Mesodermal cell (in vitro differentiated cells): Measurements from ENCODE around the gene IL1RAPL1.

Experiments
- H3K27ac ChIP-seq: 2 replicates; pipeline ENCODE4 v1.7.0; 2013; ENCODE audit warnings: mild to moderate bottlenecking, low read depth, low read length, moderate library complexity; ENCODE audit not compliant: severe bottlenecking
- H3K36me3 ChIP-seq: 2 replicates; pipeline ENCODE4 v1.7.1; 2013; ENCODE audit warnings: mild to moderate bottlenecking, low read length, moderate library complexity; ENCODE audit not compliant: control insufficient read depth, insufficient read depth
- H3K4me1 ChIP-seq: one replicate; pipeline ENCODE4 v1.7.1; 2013; ENCODE audit warnings: mild to moderate bottlenecking, low read length; ENCODE audit not compliant: insufficient read depth, control insufficient read depth, poor library complexity, severe bottlenecking
- H3K4me3 ChIP-seq: 2 replicates; pipeline ENCODE4 v1.7.0; 2013; ENCODE audit warnings: low read length, control low read depth, mild to moderate bottlenecking; ENCODE audit not compliant: insufficient read depth, poor library complexity, severe bottlenecking; ENCODE audit errors: extremely low read depth
- H3K9me3 ChIP-seq: 2 replicates; pipeline ENCODE4 v1.7.1; 2013; ENCODE audit warnings: mild to moderate bottlenecking, low read length, moderate library complexity; ENCODE audit not compliant: control insufficient read depth
- WGBS, 2 experiments: methylation state at CpG; one replicate each; pipeline ENCODE4 v1.1.5; 2013; ENCODE audit warnings: missing lambda C conversion rate in 2 of 2; ENCODE audit not compliant: insufficient coverage in 2 of 2; 5-methylcytosine and 5-hydroxymethylcytosine counted together

Gene IL1RAPL1

DNA sequence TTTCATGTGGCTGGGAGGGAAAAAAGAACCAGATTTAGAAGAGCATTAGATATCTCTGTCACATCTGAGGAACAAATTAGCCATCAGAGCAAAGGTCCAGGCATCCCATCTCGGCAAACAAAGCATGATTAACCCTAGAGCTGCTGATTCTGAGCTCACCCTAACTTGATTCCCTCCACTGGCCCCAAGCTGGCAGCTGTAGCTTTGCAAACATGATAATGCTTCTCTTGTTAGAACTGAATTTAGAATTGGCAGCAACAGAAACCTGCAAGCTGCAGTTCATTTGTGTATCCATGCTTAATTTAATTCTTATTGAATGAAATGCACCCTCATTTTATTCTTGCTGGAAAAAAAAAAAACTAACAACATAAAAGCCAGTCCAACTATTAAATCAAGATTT lies 289.2 kb downstream of the IL1RAPL1 start:
- Histone ChIP-seq H3K4me1 (no peaks in the 10 kb centered on the region), H3K4me3 (no peak overlapping the region), H3K9me3 (no peaks in the 10 kb centered on the region), H3K27ac (no peak overlapping the region), H3K36me3 (no peaks in the 10 kb centered on the region)
- 50% methylated on average over 1 of the region's 1 CpG; no CpG with 5 or more reads in 1 of the 2 experiments for WGBS, 2 experiments

DNA sequence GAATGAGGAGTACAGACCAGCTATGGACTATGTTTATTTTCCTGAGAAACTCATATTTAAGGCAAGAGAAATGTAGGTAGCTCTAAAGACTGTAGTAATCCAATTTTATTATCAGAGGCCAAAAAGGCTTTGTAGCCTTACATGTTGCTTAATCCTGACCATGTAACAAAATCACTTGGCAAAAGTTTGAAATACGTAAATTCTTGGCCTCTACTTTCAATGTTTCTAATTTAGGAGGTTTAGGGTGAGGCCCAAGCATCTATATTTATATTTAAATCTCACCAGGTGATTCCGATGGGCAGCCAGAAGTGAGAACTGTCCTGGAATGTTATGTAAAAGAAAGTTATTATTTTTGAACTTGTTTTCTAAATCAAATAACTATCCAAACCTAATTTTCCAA lies 289.7 kb downstream of the IL1RAPL1 start:
- Histone ChIP-seq H3K27ac (no peak overlapping the region), H3K9me3 (no peaks in the 10 kb centered on the region), H3K4me1 (no peaks in the 10 kb centered on the region), H3K36me3 (no peaks in the 10 kb centered on the region), H3K4me3 (no peak overlapping the region)
- WGBS, 2 experiments = no CpG with 5 or more reads among the region's 2 CpGs

DNA sequence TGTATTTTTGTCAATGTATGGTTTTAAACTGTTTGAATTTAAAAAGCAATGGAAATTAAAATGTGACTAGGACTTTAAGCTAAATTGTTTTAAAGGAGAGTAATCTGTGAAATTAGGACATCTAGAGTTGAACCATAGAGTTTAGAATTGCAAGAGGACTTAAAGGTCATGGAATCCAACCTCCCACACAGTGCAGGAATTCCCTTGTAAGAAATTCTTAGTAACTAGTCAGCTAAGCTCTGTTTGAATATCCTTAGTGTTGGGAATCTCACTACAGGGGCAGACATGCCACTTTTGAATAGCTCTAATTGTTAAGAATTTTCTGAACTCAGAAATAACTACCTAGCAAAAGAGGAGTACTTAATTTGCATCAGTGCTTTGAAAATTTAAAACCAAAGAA lies 292.9 kb downstream of the IL1RAPL1 start:
- Histone ChIP-seq H3K4me1 (no peaks in the 10 kb centered on the region), H3K27ac (no peak overlapping the region), H3K4me3 (no peak overlapping the region), H3K9me3 (no peaks in the 10 kb centered on the region), H3K36me3 (no peaks in the 10 kb centered on the region)

DNA sequence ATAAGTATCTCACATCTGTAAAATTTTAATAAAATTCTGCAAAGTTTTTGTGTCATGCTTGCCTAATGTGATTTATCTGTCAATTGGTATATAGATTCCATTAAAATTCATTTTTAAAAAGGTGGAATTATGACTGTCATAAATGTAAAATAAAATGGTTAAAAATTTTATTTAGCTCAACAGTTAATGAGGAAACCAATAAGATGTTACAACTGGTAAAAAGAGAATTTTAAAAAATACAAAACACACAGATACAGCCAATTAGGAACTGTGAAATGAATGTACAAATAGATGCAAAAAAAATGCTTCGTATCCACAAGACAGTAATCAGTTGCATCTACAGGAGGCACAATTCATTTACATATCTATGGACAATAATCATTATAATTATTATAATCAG lies 297.6 kb downstream of the IL1RAPL1 start:
- Histone ChIP-seq H3K27ac (no peak overlapping the region), H3K4me1 (no peaks in the 10 kb centered on the region), H3K4me3 (no peak overlapping the region), H3K9me3 (no peaks in the 10 kb centered on the region), H3K36me3 (no peaks in the 10 kb centered on the region)
- no CpG with 5 or more reads among the region's 1 CpG for WGBS, 2 experiments

DNA sequence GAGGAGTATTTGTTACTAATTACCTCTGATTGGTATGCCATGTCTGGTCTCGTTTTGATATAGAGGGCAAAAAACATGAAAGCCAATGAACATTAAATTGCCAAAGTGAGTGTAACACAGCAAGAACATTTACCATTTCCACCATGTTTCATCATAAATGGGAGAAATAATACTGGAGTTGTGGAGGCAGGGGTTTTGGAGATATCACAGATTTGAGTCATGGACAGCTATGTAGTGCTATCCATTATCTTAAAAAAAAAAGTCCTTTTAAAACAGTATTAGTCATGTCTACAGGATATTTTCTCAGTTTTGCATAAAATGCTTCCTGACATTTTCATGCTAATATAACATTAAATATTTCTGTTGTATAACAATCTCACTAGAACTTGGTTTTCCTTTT lies 301.2 kb downstream of the IL1RAPL1 start:
- Histone ChIP-seq H3K9me3 (no peaks in the 10 kb centered on the region), H3K4me1 (no peaks in the 10 kb centered on the region)
- WGBS, 2 experiments = no CpG with 5 or more reads among the region's 1 CpG

DNA sequence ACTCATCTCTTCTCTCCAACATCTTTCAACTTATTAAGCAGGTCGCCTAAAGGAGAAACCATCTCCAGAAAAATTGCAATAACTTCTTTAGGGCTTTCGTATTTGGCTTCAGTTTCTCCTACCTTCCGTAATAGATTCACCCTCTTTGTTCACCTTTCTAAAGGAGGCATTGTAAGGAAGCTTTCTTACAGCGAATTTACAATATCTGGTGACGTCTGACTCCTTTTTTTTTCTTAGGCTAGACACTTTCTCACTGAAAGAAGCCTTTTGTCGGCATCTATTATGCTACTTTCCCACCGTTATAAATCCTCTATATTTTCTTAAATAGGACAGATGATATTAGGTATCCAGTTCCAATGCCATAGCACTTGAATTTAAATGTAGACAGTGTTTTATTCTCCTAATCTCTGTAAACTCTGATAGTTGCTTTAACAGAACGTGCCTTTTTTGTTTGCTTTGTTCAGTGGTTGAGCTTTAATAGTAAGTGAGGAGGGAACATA lies 302.4 kb downstream of the IL1RAPL1 start:
- Histone ChIP-seq H3K9me3 (no peaks in the 10 kb centered on the region), H3K4me1 (no peaks in the 10 kb centered on the region), H3K36me3 (no peaks in the 10 kb centered on the region), H3K27ac (no peak overlapping the region), H3K4me3 (no peak overlapping the region)
- 63 to 86% methylated on average over 1 to 2 of the region's 8 CpGs for WGBS, 2 experiments

More for the DNA sequence above, 301.2 kb downstream of the IL1RAPL1 start:
- no peak overlapping the region for H3K4me3 ChIP-seq
- H3K36me3 ChIP-seq = no peaks in the 10 kb centered on the region
- H3K27ac ChIP-seq = no peak overlapping the region

DNA sequence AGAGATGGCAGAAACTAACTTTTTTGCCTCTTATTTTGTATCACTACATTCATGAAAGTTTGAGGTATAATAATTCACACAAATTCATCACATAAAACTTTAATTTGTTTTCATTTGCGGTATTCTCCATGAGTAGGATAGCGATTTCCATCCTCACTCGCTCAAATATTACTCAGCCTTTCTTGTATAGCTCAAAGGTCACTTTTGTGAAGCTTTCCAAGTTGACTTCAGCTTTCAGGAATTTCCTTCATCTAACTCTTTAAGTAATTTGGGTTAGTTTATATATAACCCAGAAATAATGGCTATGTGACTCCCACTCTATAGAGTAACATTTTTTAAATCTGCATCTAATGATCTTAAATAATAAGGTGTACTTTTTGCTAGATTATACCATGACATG lies 314.4 kb downstream of the IL1RAPL1 start:
- H3K36me3 ChIP-seq = no peaks in the 10 kb centered on the region
- H3K9me3 ChIP-seq = no peaks in the 10 kb centered on the region
- H3K4me1 ChIP-seq = no peaks in the 10 kb centered on the region
- no peak overlapping the region for H3K4me3 ChIP-seq
- no peak overlapping the region for H3K27ac ChIP-seq
- WGBS, 2 experiments = no CpG with 5 or more reads among the region's 3 CpGs

DNA sequence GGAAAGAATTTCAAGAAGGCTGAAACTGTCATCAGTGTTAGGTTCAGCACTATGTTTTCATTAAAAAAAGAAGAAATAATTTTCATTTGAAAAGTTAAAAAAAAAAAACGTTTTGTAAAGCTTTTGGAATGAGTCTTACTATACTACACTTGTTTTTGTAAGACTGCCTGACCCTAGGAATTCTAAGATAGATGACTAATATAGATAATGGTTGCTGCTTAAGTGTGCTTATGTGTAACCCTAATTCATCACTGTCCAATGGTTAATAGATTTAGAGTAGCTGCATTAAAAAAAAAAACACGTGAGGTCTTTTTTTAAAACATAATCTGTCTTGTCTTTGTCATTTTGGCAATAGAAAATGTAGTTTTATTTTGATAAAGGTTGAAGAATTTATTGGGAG lies 323.2 kb downstream of the IL1RAPL1 start:
- Histone ChIP-seq H3K4me1 (peaks cover 5% of the 10 kb centered on the region), H3K9me3 (no peaks in the 10 kb centered on the region), H3K27ac (no peak overlapping the region), H3K4me3 (no peak overlapping the region), H3K36me3 (no peaks in the 10 kb centered on the region)
- WGBS, 2 experiments = no CpG with 5 or more reads among the region's 2 CpGs

DNA sequence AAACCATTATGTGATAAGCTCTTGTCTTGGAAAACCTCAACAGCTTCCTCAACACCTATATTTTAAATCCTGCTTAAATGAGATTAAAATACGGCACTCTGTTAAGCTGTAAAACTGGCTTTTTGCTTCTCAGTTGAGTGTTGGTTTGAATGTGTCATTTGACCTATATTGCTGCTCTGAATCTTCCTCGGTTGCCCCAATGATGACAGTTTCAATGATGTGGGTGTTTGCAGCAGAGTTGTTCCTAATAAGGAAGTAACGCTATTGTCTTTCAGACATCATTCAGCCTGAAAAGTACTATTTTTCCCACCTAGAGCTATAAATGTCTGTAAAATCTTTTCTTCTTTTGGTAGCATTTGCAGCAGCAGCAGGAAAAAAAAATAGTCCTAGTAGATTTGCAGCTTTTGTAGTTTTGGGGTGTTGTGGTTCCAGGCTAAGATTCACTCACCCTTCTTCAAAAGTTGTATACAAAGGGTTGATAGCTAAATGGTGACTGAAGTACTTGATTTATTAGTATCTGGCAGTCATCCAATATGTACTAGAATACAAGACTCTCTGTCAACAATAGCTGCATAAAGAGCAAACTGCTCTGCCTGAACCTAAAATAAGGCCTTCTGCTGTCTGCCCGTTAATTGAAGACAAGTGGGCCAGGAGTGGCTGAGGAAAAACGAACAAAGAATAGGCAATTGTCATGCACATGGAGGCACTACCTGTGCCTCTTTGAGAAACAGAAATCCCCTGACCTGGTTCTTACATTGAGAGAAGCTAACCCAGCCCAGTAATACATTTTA lies 333.1 kb downstream of the IL1RAPL1 start:
- Histone ChIP-seq H3K36me3 (no peaks in the 10 kb centered on the region), H3K27ac (no peak overlapping the region), H3K4me3 (no peak overlapping the region), H3K4me1 (no peaks in the 10 kb centered on the region), H3K9me3 (no peaks in the 10 kb centered on the region)
- WGBS, 2 experiments = 47 to 100% methylated on average over 1 to 3 of the region's 5 CpGs

DNA sequence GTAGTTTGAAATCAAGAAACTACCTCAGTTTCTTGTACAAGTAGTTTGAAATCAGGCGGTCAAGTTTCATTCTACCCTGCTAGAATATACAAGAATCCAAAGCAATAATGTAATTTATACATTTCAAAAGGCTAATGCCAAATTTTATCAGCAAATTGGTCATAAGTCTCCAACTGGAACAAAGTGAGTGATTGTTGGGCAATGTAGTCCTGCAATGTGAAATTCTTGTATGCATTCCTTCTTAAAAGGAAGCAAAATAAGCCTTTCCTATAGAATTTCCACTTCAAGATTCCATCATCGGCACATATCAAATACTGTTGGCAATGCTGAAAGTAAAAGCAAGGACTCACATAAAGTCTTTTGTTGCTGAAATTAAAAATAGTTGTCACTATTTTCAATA lies 334.9 kb downstream of the IL1RAPL1 start:
- Histone ChIP-seq H3K4me3 (no peak overlapping the region), H3K4me1 (no peaks in the 10 kb centered on the region), H3K27ac (no peak overlapping the region), H3K9me3 (no peaks in the 10 kb centered on the region), H3K36me3 (no peaks in the 10 kb centered on the region)
- WGBS, 2 experiments = no CpG with 5 or more reads among the region's 2 CpGs

DNA sequence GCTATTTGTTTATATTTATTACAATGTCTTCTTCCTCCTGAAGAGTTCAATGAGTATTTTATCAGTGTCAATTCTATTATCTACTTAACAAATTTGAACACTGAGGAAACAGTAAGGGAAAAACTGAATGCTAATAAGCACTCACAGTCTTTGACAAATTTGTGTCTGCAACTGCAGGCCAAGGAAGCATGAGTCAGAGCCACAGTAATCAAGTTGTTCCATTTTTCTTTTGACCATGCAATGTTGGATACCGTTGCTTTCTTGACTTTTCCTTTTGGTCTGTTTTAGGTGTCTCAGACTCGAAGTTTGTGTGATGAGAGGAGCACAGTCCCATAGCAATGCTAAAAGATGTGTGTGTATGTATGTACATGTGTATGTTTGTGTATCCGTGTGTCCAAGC lies 359.6 kb downstream of the IL1RAPL1 start:
- WGBS, 2 experiments = no CpG with 5 or more reads among the region's 3 CpGs
- Histone ChIP-seq H3K27ac (no peak overlapping the region), H3K4me3 (no peak overlapping the region), H3K36me3 (no peaks in the 10 kb centered on the region), H3K4me1 (no peaks in the 10 kb centered on the region), H3K9me3 (no peaks in the 10 kb centered on the region)
